ENCODE results near the gene SUSD1.

The SUSD1 gene

DNA sequence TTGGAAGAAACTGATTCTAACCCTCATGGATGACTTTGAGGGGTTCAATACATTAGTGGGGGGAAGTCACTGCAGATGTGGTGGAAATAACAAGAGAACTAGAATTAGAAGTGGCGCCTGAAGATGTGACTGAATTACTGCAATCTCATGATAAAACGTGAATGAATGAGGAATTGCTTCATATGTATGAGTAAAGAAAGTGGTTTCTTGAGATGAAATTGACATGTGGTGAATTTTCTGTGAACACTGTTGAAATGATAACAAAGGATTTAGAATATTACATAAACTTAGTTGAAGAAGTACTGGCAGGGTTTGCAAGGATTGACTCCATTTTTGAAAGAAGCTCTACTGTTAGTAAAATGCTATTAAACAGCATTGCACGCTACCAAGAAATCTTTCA lies 165.4 kb downstream of the SUSD1 start:
- DNase-seq, result no peak

GRCh38 chr9:112007575-112008240 lies 167.4 kb downstream of the SUSD1 start:
- DNase-seq, result no peak

GRCh38 chr9:112006361-112007020 lies 168.6 kb downstream of the SUSD1 start:
- DNase-seq, result no peak

DNA sequence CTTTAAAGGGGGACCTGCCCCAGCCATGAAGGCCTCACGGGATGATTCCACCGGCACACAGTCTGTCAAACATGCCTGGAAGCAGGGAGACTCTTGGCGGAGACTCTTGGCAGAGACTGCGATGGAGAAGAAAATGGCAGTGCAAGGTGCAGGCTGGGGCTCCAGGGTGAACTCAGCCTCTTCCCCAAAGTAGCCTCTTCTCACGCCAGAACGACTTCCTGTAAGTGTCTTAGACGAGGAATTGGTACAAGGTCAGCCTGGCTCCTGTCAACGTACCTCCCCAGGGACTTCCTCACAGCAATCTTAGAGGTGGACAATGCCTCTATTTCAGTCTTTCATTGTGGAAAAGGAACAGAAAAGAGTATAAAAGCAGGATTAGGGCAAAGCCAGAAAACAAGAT lies 169.2 kb downstream of the SUSD1 start:
- no peak for DNase-seq

DNA sequence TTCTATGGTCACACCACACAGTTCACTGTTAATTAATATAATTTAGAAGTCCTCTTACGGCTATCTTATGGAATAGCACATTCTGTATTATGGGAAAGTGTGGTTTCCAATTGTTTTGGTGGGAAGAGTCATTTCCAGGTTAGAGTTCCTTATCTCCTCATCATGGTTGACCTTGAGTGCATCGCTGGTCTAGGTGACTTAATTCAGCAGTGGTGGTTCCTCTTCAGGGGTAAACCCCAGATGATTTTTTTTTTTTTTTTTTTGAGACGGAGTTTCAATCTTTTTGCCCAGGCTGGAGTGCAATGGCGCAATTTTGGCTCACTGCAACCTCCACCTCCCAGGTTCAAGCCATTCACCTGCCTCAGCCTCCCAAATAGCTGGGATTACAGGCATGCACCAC lies 171.6 kb downstream of the SUSD1 start:
- DNase-seq, result no peak

GRCh38 chr9:112002847-112003457 lies 172.1 kb downstream of the SUSD1 start:
- DNase-seq, result no peak

- no peak for DNase-seq
These were observed 172.8 kb downstream of the SUSD1 start for GRCh38 chr9:112002131-112002846.

GRCh38 chr9:112000743-112001142 lies 174.4 kb downstream of the SUSD1 start:
- DNase-seq, result no peak

DNA sequence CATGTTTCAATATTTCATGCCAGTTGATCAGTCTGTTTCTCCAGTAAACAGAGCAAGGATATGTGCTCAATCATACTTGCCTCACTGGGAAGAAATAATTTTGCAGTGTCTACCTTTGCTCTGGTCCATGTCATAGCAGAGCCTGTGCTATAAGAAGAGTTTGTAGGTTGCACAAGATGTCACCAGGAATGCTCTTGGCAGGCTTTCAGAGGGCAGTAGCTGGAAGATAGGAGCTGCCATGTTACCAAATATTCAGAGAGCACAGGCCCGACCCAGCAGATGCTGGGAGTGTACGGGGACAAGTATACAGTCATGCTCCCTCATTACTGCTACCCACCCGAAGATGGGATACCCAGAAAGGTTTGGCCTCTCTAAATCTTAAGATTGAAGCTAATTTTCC lies 175.8 kb downstream of the SUSD1 start:
- DNase-seq, result no peak

- DNase-seq, result no peak
These were observed 177.3 kb downstream of the SUSD1 start for GRCh38 chr9:111997831-111998230.

DNA sequence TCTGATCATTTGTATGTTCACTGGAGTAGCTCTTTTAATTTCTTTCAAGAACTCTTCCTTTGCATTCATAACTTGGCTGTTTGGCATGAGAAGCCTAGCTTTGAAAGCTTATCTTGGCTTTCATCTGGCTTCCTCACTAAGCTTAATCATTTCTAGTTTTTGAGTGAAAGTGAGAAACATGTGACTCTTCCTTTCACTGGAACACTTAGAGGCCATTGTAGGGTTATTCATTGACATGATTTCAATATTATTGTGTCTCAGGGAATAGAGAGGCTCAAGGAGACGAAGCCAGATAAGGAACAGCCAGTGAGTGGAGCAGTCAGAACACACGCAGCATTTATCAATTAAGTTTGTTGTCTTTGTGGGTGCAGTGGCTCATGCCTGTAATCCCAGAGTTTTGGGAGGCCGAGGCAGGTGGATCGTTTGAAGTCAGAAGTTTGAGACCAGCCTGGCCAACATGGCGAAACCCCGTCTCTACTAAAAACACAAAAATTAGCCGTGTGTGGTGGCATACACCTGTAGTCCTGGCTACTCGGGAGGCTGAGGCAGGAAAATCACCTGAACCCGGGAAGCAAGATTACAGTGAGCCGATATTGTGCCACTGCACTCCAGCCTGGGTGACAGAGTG lies 180.2 kb downstream of the SUSD1 start:
- no peak for DNase-seq

GRCh38 chr9:111993319-111993718 lies 181.8 kb downstream of the SUSD1 start:
- no peak for DNase-seq

DNA sequence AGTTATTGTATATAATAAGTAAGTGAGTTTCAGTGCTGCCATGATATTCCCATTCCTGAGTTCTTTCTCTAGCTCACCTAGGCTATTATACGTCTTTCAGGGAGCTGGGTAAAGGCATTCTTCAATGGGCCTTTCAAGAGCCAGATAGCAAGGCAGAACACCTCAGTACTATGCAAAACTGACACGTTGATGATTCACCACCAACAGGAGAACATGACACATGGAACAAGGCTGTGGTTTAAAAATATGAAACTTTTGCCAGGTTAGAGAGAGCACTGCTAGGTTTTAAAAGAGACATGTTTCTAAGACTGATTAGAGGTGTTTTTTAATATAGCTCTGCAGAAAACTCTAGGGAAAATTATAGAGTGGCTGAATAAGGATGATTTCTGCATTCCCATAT lies 182.6 kb downstream of the SUSD1 start:
- DNase-seq, result no peak

- DNase-seq, result no peak
These were observed 183.9 kb downstream of the SUSD1 start for GRCh38 chr9:111991179-111991578.
